Thoracic aorta (tissue), 2 donors: Measurements from ENCODE around the gene RPN2. TPM values are rescaled to one million over a fixed set of nuclear protein-coding genes. Genes with fewer than 3 reads are reported as not detected.

Experiments
- ATAC-seq: fragments of 150-250 bp; one replicate; pipeline ENCODE4 v1.8.0; 2017; ENCODE audit warnings: low read depth; ENCODE audit not compliant: insufficient number of reproducible peaks, low FRiP score
- DNase-seq: peaks from one replicate; pipeline ENCODE4 v3.0.0-alpha.2; 2020; ENCODE audit warnings: low spot score
- H3K27ac ChIP-seq, 2 donors: fragments of 200-600 bp; sonication (generic); 1 replicate in 1 of 2; 2 replicates in 1 of 2; pipeline ENCODE4 v1.5.1; 2016; ENCODE audit warnings: mild to moderate bottlenecking in 2 of 2, moderate library complexity in 2 of 2
- H3K27me3 ChIP-seq: fragments of 200-600 bp; sonication (generic); replicated peaks from 2 replicates; pipeline ENCODE4 v1.6.0; 2016; ENCODE audit warnings: mild to moderate bottlenecking; ENCODE audit not compliant: insufficient read depth
- H3K36me3 ChIP-seq: fragments of 200-600 bp; sonication (generic); one replicate; pipeline ENCODE4 v1.5.1; 2016
- H3K4me1 ChIP-seq, 2 donors: fragments of 200-600 bp; sonication (generic); 1 replicate in 1 of 2; 2 replicates in 1 of 2; pipeline versions ENCODE4 v1.5.1 to v1.6.0; 2016; ENCODE audit warnings: low read depth in 2 of 2, mild to moderate bottlenecking in 1 of 2; ENCODE audit not compliant: control insufficient read depth in 1 of 2
- H3K4me3 ChIP-seq: fragments of 200-600 bp; sonication (generic); 2 replicates; pipeline ENCODE4 v1.5.1; 2016; ENCODE audit warnings: mild to moderate bottlenecking
- H3K9me3 ChIP-seq: fragments of 200-600 bp; sonication (generic); 2 replicates; pipeline ENCODE4 v1.5.1; 2016
- total RNA-seq, 2 donors: library from RNA; depleted of rRNA; stranded (reverse); fragments of >200 nt; gene quantifications; one replicate each; pipeline versions ENCODE4 v1.1.0 to v1.2.3, GENCODE V29; 2016
- TF ChIP-seq, protein P1 (sequence below): fragments of 200-600 bp; sonication (generic); IDR thresholded peaks from one replicate; pipeline ENCODE4 v1.5.1; 2019; ENCODE audit warnings: antibody characterized with exemption

RPN2 gene
- total RNA-seq, 2 donors from 2014 or later: 128 to 156 TPM

DNA sequence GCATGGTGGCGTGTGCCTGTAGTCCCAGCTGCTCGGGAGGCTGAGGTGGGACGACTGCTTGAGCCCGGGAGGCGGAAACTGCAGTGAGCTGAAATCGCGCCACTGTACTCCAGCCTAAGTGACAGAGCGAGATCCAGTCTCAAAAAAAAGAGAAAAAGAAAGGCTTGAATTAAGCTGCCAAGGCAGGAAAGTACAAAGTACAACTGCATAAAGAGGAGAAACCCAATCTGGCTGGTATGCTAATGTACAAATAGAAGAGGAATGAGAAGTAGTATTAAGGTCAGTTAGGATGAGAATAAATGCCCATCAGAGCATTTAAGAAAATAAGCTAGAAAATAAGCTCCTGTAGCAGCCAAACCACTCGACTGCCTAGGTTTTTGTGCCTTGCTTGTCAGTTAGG is 23.1 kb upstream of the RPN2 start:
- no peaks in the 10 kb centered on the region for H3K27me3 ChIP-seq
- ATAC-seq: no peak
- no peaks in the 10 kb centered on the region for H3K4me1 ChIP-seq
- TF ChIP-seq, protein P1, sequence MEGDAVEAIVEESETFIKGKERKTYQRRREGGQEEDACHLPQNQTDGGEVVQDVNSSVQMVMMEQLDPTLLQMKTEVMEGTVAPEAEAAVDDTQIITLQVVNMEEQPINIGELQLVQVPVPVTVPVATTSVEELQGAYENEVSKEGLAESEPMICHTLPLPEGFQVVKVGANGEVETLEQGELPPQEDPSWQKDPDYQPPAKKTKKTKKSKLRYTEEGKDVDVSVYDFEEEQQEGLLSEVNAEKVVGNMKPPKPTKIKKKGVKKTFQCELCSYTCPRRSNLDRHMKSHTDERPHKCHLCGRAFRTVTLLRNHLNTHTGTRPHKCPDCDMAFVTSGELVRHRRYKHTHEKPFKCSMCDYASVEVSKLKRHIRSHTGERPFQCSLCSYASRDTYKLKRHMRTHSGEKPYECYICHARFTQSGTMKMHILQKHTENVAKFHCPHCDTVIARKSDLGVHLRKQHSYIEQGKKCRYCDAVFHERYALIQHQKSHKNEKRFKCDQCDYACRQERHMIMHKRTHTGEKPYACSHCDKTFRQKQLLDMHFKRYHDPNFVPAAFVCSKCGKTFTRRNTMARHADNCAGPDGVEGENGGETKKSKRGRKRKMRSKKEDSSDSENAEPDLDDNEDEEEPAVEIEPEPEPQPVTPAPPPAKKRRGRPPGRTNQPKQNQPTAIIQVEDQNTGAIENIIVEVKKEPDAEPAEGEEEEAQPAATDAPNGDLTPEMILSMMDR: no peak
- no peaks in the 10 kb centered on the region for H3K9me3 ChIP-seq
- H3K27ac ChIP-seq: no peak overlapping the region
- DNase-seq: no peak
- H3K4me3 ChIP-seq: no peak overlapping the region
- H3K36me3 ChIP-seq: no peaks in the 10 kb centered on the region

DNA sequence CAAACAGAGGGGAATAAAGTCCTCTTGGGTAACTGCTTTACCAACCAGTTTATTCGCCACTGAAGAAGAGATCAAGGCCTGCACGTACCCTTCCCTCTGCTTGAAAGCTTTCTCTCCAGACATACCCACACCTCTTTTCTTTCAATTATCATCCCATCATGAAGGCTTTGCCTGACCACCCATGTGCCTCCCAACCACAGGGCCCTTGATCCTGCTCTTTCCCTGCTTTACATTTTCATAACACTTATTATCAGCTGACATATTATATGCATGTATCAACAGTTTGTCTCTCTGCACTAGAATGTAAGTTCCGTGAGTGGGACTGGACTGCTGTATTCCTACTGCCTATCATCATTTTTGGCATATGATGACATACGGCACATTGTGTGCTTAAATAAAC is 20.9 kb upstream of the RPN2 start:
- Histone ChIP-seq H3K27me3 (no peaks in the 10 kb centered on the region), H3K9me3 (no peaks in the 10 kb centered on the region), H3K4me3 (no peak overlapping the region), H3K27ac (no peak overlapping the region), H3K4me1 (no peaks in the 10 kb centered on the region), H3K36me3 (no peaks in the 10 kb centered on the region)
- TF ChIP-seq, protein P1: no peak
- DNase-seq (no peak), ATAC-seq (no peak)

DNA sequence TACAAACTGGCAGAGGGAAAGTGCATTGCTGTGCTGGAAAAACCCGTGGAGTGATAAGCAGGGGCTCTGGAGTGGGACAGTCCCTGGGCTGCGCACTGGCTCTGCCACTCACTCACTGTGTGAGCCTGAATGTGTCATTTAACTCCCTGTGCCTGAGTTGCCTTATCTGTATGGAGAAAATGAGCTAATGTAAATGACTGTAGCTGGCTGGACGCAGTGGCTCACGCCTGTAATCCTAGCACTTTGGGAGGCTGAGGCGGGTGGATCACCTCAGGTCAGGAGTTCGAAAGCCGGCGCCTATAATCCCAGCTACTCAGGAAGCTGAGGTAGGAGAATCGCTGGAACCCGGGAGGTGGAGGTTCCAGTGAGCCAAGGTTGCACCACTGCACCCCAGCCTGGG is 18.4 kb upstream of the RPN2 start:
- no peaks in the 10 kb centered on the region for H3K4me1 ChIP-seq
- no peaks in the 10 kb centered on the region for H3K9me3 ChIP-seq
- no peak overlapping the region for H3K4me3 ChIP-seq
- DNase-seq (no peak), ATAC-seq (no peak)
- H3K27me3 ChIP-seq: no peaks in the 10 kb centered on the region
- TF ChIP-seq, protein P1: no peak
- H3K36me3 ChIP-seq: no peaks in the 10 kb centered on the region
- H3K27ac ChIP-seq: no peak overlapping the region

DNA sequence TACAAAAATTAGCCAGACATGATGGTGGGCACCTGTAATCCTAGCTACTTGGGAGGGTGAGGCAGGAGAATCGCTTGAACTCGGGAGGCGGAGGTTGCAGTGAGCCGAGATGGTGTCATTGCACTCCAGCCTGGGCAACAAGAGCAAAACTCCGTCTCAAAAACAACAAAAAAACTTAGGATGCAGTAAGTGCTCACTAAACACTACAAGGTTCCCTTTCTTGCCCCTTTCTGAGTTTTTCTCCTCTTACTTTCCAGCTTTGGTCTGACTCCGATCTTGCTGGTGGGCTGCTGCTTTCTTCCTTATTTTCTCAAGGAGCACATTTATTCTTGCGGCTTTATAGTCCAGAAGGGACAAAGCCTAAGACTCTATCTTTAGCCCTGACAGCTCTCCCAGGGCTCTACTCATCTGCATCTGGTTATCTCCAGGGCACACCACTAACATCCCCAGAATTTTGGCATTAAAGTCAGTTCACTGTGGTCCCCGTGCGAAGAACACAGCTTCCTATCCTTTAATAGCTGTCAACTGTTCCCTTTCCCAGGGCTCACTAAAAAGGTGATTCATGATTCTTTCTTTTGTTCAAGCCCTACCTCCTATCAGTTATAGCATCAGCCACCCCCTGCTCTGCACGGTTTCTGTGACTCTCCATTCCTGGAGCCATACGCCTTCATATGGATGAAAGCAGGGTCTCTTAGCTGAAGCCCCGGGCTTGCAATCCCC is 17.1 kb upstream of the RPN2 start:
- ATAC-seq (no peak), DNase-seq (no peak)
- H3K9me3 ChIP-seq: no peaks in the 10 kb centered on the region
- H3K27me3 ChIP-seq: no peaks in the 10 kb centered on the region
- H3K27ac ChIP-seq: no peak overlapping the region
- no peaks in the 10 kb centered on the region for H3K4me1 ChIP-seq
- TF ChIP-seq, protein P1: no peak
- H3K36me3 ChIP-seq: no peaks in the 10 kb centered on the region
- H3K4me3 ChIP-seq: no peak overlapping the region

DNA sequence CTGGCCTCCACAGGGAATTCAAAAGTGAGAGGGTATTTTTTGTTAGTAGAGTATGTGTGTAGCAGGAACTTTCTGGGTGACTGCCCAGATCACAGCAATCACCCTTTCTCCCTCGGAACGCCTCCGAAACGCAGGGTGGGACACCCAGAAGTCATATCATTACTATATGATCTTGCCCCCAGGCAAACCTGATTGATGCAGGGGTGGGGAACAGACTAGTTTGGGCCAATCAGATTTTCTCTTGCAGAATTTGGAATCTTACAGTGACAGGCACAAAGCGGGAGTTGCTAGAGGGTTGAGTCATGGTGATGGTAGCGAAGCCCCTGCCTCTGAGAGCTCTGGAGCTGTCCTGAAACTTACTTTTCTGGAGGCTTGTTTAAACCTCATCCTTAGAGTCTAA is 16.5 kb upstream of the RPN2 start:
- H3K4me1 ChIP-seq: no peaks in the 10 kb centered on the region
- ATAC-seq (no peak), DNase-seq (no peak)
- no peaks in the 10 kb centered on the region for H3K9me3 ChIP-seq
- no peak overlapping the region for H3K27ac ChIP-seq
- H3K36me3 ChIP-seq: no peaks in the 10 kb centered on the region
- no peak overlapping the region for H3K4me3 ChIP-seq
- TF ChIP-seq, protein P1: no peak
- no peaks in the 10 kb centered on the region for H3K27me3 ChIP-seq
